Measurements from ENCODE around the gene AP1G2. TPM values are rescaled to one million over a fixed set of nuclear protein-coding genes. Genes with fewer than 3 reads are reported as not detected.

AP1G2 gene
- total RNA-seq, 1 experiment from 2014 or later: 69.7 TPM

DNA sequence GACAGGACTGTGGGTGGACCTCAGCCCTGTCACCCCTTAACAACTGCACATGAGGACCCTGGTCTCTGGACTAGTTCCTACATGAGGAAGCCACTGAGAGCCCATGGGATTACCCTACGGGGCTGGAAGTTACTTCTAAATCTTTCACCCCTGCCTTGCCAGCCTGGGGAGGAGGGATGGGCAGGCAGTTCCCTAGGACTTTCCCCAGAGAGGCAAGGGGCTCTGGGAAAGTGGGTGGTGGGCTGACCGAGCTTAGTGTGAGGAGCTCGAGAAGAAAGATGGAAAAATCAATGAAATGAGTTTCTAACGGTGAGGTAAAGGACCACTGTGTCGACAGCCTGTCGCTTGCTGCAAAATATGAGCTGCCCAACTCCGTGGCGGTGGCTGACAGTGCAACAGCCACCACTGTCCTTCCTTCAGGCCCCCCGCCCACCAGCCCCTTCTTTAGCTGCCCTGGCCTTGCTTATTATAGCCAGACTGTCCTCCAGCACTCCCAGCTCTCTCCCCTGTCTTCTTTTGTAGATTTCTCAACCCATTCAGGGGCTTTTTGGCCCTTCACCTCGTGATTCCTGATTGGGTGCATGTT, 21.0 kb downstream of the AP1G2 start:
- Histone ChIP-seq H3K79me2 (ENCODE audit: low read length) (peaks cover 12% of the 10 kb centered on the region), H3K9me2 (replicated peaks; ENCODE audit: low read length) (no peaks in the 10 kb centered on the region), H3K4me1 (ENCODE audit: insufficient read depth, low read length) (peaks cover 8% of the 10 kb centered on the region), H3K4me3 (ENCODE audit: low read length) (no peak overlapping the region), H3F3A (ENCODE audit: low read length, unreplicated experiment) (no peaks in the 10 kb centered on the region), H2AFZ (ENCODE audit: low read length) (no peak overlapping the region), H3K36me3 (ENCODE audit: low read depth, low read length) (no peaks in the 10 kb centered on the region; the same call in 1 of the 2 replicates), H3K9ac (ENCODE audit: low read length) (no peak overlapping the region), H3K9me3 (ENCODE audit: low read length) (no peaks in the 10 kb centered on the region), H4K20me1 (ENCODE audit: low read length) (no peaks in the 10 kb centered on the region), H3K27me3 (ENCODE audit: low read length) (no peaks in the 10 kb centered on the region), H3K4me2 (ENCODE audit: low read length) (no peak overlapping the region), H3K27ac (ENCODE audit: low read length) (no peak overlapping the region)
- ATAC-seq: no peak
- intact Hi-C loops (cut with micrococcal nuclease): no loop called here
- BruUV-seq (replicated peaks): no TSS peak
- no peak for DNase-seq
- TF ChIP-seq EZH2 (IDR thresholded peaks at IDR 0.05; ENCODE audit: low read length, unreplicated experiment) (no peak), EZH2phosphoT487 (IDR thresholded peaks at IDR 0.05; ENCODE audit: borderline replicate concordance, low read length) (no peak)
- TF ChIP-seq, protein P1, sequence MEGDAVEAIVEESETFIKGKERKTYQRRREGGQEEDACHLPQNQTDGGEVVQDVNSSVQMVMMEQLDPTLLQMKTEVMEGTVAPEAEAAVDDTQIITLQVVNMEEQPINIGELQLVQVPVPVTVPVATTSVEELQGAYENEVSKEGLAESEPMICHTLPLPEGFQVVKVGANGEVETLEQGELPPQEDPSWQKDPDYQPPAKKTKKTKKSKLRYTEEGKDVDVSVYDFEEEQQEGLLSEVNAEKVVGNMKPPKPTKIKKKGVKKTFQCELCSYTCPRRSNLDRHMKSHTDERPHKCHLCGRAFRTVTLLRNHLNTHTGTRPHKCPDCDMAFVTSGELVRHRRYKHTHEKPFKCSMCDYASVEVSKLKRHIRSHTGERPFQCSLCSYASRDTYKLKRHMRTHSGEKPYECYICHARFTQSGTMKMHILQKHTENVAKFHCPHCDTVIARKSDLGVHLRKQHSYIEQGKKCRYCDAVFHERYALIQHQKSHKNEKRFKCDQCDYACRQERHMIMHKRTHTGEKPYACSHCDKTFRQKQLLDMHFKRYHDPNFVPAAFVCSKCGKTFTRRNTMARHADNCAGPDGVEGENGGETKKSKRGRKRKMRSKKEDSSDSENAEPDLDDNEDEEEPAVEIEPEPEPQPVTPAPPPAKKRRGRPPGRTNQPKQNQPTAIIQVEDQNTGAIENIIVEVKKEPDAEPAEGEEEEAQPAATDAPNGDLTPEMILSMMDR (conservative IDR thresholded peaks at IDR 0.05; ENCODE audit: low read depth, low read length): no peak
- CTCF ChIA-PET: no interaction called here
- POLR2A ChIA-PET (ENCODE audit: unreplicated experiment): no interaction called here

DNA sequence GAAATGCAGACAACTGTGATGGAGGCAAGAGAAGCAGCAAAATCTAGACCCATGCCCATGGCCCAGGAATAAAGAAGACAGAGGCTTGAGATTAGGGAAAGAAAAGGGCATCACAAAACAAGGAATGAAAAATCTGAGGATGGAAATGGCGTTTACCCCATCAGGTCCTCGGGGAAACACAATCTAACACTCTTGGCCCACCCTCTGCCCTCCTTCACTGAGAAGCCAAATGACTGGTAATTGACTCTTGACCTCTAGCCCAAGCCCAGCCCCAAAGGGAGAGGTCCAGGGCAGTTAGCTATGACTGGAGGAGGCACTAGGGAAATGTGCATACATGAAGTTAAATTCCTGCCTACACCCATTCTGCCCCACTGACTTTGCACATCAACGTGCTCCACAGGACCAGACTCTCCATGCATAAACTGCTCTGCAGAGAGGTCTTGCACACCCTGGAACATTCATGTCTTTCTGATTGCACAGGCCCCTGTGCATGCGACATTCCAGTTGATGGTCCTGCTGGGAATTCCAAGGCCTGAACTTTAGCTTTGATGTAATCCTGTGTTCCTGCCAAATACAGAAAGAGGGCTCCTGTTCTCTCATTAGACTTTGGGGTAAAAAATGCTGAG, 21.7 kb downstream of the AP1G2 start:
- H4K20me1 ChIP-seq (ENCODE audit: low read length): no peaks in the 10 kb centered on the region
- H3K27me3 ChIP-seq (ENCODE audit: low read length): no peaks in the 10 kb centered on the region
- no peaks in the 10 kb centered on the region for H3K9me2 ChIP-seq (replicated peaks; ENCODE audit: low read length)
- ChIA-PET POLR2A (ENCODE audit: unreplicated experiment) (no interaction called here), CTCF (no interaction called here)
- no peaks in the 10 kb centered on the region for H3K9me3 ChIP-seq (ENCODE audit: low read length)
- no peak overlapping the region for H3K27ac ChIP-seq (ENCODE audit: low read length)
- H3K4me1 ChIP-seq (ENCODE audit: insufficient read depth, low read length): peaks cover 8% of the 10 kb centered on the region
- H3F3A ChIP-seq (ENCODE audit: low read length, unreplicated experiment): no peaks in the 10 kb centered on the region
- no peak for DNase-seq
- no peak for ATAC-seq
- H3K9ac ChIP-seq (ENCODE audit: low read length): no peak overlapping the region
- no peaks in the 10 kb centered on the region; the same call in 1 of the 2 replicates for H3K36me3 ChIP-seq (ENCODE audit: low read depth, low read length)
- BruUV-seq (replicated peaks): no TSS peak
- no peak overlapping the region for H2AFZ ChIP-seq (ENCODE audit: low read length)
- no peak overlapping the region for H3K4me2 ChIP-seq (ENCODE audit: low read length)
- intact Hi-C loops (cut with micrococcal nuclease): no loop called here
- peaks cover 10% of the 10 kb centered on the region for H3K79me2 ChIP-seq (ENCODE audit: low read length)
- no peak for TF ChIP-seq EZH2 (IDR thresholded peaks at IDR 0.05; ENCODE audit: low read length, unreplicated experiment)
- TF ChIP-seq, protein P1 (conservative IDR thresholded peaks at IDR 0.05; ENCODE audit: low read depth, low read length): no peak
- no peak for TF ChIP-seq EZH2phosphoT487 (IDR thresholded peaks at IDR 0.05; ENCODE audit: borderline replicate concordance, low read length)
- H3K4me3 ChIP-seq (ENCODE audit: low read length): no peak overlapping the region

Data from PC-3 (cell line).